Activated B cell treated with CpG ODN at 0.5 μM for 24 hours (primary cell): ENCODE measurements around the gene TTC3. TPM values are rescaled to one million over a fixed set of nuclear protein-coding genes. Genes with fewer than 3 reads are reported as not detected.

Experiments
- ATAC-seq: fragments of 200-7000 bp; cut with Tn5 transposase; one replicate; pipeline ENCODE4 v1.10.0; 2021; ENCODE audit warnings: low read depth, mild to moderate bottlenecking, moderate library complexity
- CTCF ChIA-PET: fragments of 350-600 bp; sonication (Branson Sonifier 250); formaldehyde crosslinking; loops from one replicate; lab custom pipeline; 2021; ENCODE audit warnings: antibody characterized with exemption; lab: Charles Lee
- POLR2A ChIA-PET: fragments of 350-600 bp; sonication (Branson Sonifier 250); formaldehyde crosslinking; loops from one replicate; lab custom pipeline; 2021; ENCODE audit warnings: antibody characterized with exemption; lab: Charles Lee
- DNase-seq: peaks from one replicate; pipeline ENCODE4 v3.0.0; 2022
- H3K27ac Mint-ChIP-seq: one replicate; pipeline ENCODE4 v1.8.0; 2020; ENCODE audit warnings: mixed read lengths
- H3K27me3 Mint-ChIP-seq: one replicate; pipeline ENCODE4 v1.8.0; 2021; ENCODE audit warnings: mixed read lengths
- H3K36me3 Mint-ChIP-seq: one replicate; pipeline ENCODE4 v1.8.0; 2021; ENCODE audit warnings: low read depth, mixed read lengths
- H3K4me1 Mint-ChIP-seq: one replicate; pipeline ENCODE4 v1.8.0; 2021; ENCODE audit warnings: mixed read lengths
- H3K4me3 Mint-ChIP-seq: one replicate; pipeline ENCODE4 v1.8.0; 2020; ENCODE audit warnings: mild to moderate bottlenecking, mixed read lengths
- H3K9me3 Mint-ChIP-seq: one replicate; pipeline ENCODE4 v1.8.0; 2020; ENCODE audit warnings: mixed read lengths
- intact Hi-C: fragments of 100-400 bp; cut with micrococcal nuclease; formaldehyde crosslinking; loops from one replicate; pipeline ENCODE4 v1.15.1; 2024
- total RNA-seq: library from RNA; stranded (reverse); gene quantifications from 2 replicates; pipeline ENCODE4 v1.2.3, GENCODE V29; 2022
- TF ChIP-seq, protein P1 (sequence below): fragments of 200-600 bp; IDR thresholded peaks from one replicate; pipeline ENCODE4 v1.8.0; 2022; ENCODE audit warnings: antibody characterized with exemption, mild to moderate bottlenecking

Gene TTC3
- total RNA-seq, 1 donor from 2014 or later = 69.8 TPM

- ChIA-PET POLR2A (no interaction called here), CTCF (no interaction called here)
- ATAC-seq = no peak
- no peaks in the 10 kb centered on the region for H3K27me3 Mint-ChIP-seq
- DNase-seq = no peak
- H3K36me3 Mint-ChIP-seq = peaks cover 38% of the 10 kb centered on the region
- no peak overlapping the region for H3K4me3 Mint-ChIP-seq
- TF ChIP-seq, protein P1, sequence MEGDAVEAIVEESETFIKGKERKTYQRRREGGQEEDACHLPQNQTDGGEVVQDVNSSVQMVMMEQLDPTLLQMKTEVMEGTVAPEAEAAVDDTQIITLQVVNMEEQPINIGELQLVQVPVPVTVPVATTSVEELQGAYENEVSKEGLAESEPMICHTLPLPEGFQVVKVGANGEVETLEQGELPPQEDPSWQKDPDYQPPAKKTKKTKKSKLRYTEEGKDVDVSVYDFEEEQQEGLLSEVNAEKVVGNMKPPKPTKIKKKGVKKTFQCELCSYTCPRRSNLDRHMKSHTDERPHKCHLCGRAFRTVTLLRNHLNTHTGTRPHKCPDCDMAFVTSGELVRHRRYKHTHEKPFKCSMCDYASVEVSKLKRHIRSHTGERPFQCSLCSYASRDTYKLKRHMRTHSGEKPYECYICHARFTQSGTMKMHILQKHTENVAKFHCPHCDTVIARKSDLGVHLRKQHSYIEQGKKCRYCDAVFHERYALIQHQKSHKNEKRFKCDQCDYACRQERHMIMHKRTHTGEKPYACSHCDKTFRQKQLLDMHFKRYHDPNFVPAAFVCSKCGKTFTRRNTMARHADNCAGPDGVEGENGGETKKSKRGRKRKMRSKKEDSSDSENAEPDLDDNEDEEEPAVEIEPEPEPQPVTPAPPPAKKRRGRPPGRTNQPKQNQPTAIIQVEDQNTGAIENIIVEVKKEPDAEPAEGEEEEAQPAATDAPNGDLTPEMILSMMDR = no peak
- H3K27ac Mint-ChIP-seq = no peak overlapping the region
- peaks cover 5% of the 10 kb centered on the region for H3K4me1 Mint-ChIP-seq
- intact Hi-C loops = loop anchor here (1.0 kb wide), 1 partner anchor 7 kb away; no protein-coding TSS in a partner anchor
- no peaks in the 10 kb centered on the region for H3K9me3 Mint-ChIP-seq
Observed at GRCh38 chr21:37064841-37065240, 8.2 kb upstream of the TTC3 start.

- POLR2A ChIA-PET = no interaction called here
- Mint-ChIP-seq H3K27ac (no peak overlapping the region), H3K27me3 (no peaks in the 10 kb centered on the region), H3K4me1 (peaks cover 9% of the 10 kb centered on the region), H3K9me3 (no peaks in the 10 kb centered on the region), H3K36me3 (peaks cover 44% of the 10 kb centered on the region), H3K4me3 (no peak overlapping the region)
- ATAC-seq = no peak
- intact Hi-C loops = no loop called here
- CTCF ChIA-PET = no interaction called here
- TF ChIP-seq, protein P1 = no peak
- no peak for DNase-seq
Observed at GRCh38 chr21:37065561-37066177, 7.4 kb upstream of the TTC3 start.

DNA sequence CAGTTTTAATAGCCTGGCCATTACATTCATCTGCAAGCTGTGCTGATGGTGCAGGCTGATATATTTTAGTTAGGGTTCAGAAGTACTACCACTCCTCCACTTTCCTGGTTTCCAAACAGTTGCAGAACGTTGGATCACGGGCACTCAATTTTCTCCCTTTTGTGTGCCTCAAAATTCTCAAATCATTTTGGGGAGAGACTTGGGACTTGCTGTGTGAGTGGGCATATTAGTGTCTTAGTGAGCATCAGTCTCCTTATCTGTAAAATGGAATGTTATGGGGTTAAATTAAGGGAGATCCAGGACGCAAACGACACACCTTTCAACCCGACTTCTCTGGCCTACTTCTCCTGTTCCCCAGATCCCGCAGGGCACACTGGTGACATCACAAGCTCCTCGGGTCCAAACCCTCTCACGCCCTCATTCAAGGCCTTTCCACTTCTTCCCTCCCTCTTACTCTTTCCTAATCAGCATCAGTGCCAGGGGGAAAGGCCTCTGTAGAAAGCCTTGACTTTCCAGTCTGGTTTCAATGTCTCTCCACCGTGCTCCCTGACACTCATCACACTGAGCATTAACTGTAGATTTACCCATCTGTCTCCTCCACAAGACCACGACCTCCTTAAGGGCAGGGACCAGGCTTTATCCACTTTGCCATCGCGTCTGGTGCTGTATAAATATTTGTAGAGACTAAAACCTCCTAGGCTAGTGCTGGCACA, 1.3 kb upstream of the TTC3 start:
- ChIA-PET POLR2A (interaction anchor here (0.9 to 2.1 kb wide), 5 partner anchors 80 to 492 kb away, joined by 3 to 11 read pairs (median 5); partner anchors contain the start of gene VPS26C), CTCF (no interaction called here)
- H3K4me3 Mint-ChIP-seq = peak overlapping the region; percentile 85
- no peak for ATAC-seq
- peak overlapping the region; percentile 90 for H3K27ac Mint-ChIP-seq
- H3K27me3 Mint-ChIP-seq = no peaks in the 10 kb centered on the region
- no peaks in the 10 kb centered on the region for H3K9me3 Mint-ChIP-seq
- H3K36me3 Mint-ChIP-seq = peaks cover 35% of the 10 kb centered on the region
- intact Hi-C loops = loop anchor here (1.0 to 5.0 kb wide), 5 partner anchors 7 to 149 kb away; no protein-coding TSS in a partner anchor
- peaks cover 36% of the 10 kb centered on the region for H3K4me1 Mint-ChIP-seq
- TF ChIP-seq, protein P1 = no peak
- DNase-seq = no peak

GRCh38 chr21:37072274-37072987, 623 bp upstream of the TTC3 start:
- no peak for DNase-seq
- peak overlapping the region; percentile 85 for H3K4me3 Mint-ChIP-seq
- TF ChIP-seq, protein P1 = no peak
- ATAC-seq = peak; percentile 49
- peaks cover 31% of the 10 kb centered on the region for H3K36me3 Mint-ChIP-seq
- POLR2A ChIA-PET = interaction anchor here (0.9 to 2.1 kb wide), 5 partner anchors 81 to 492 kb away, joined by 3 to 11 read pairs (median 5); partner anchors contain the start of gene VPS26C
- H3K9me3 Mint-ChIP-seq = no peaks in the 10 kb centered on the region
- no peaks in the 10 kb centered on the region for H3K27me3 Mint-ChIP-seq
- CTCF ChIA-PET = no interaction called here
- H3K4me1 Mint-ChIP-seq = peaks cover 39% of the 10 kb centered on the region
- intact Hi-C loops = loop anchor here (1.0 to 5.0 kb wide), 5 partner anchors 8 to 148 kb away; no protein-coding TSS in a partner anchor
- peak overlapping the region; percentile 90 for H3K27ac Mint-ChIP-seq
